Measurements from ENCODE around the gene VWF. TPM values are rescaled to one million over a fixed set of nuclear protein-coding genes. Genes with fewer than 3 reads are reported as not detected.

The VWF gene
- total and polyA plus RNA-seq, 2 of the 13 experiments (the other 11 are each of a cell fraction or from before 2014, with no cell fraction given) = 0.20 to 0.25 TPM

- POLR2A ChIA-PET = no interaction called here
- Histone ChIP-seq H3K27me3 (ENCODE audit: control insufficient read depth in 1 of 2, insufficient read depth in 2 of 2, low read length in 2 of 2) (no peaks in the 10 kb centered on the region), H3K9me3 (ENCODE audit: low read length) (no peaks in the 10 kb centered on the region), H3K79me2 (ENCODE audit: insufficient read depth, low read length) (no peaks in the 10 kb centered on the region), H3K36me3 (replicated peaks in 1 of 2; ENCODE audit: control insufficient read depth in 1 of 2, insufficient read depth in 2 of 2, low read length in 2 of 2) (no peaks in the 10 kb centered on the region), H3K9ac (ENCODE audit: insufficient read depth, low read depth, low read length) (no peak overlapping the region), H3K4me2 (ENCODE audit: low read depth, low read length) (no peak overlapping the region), H4K20me1 (ENCODE audit: insufficient read depth, low read length) (no peaks in the 10 kb centered on the region), H3K27ac (ENCODE audit: extremely low read length, insufficient read depth, low read length) (no peak overlapping the region), H2AFZ (ENCODE audit: low read length) (no peak overlapping the region), H3K4me1 (ENCODE audit: insufficient read depth, low read length) (no peaks in the 10 kb centered on the region), H3K4me3 (replicated peaks in 1 of 3; ENCODE audit: insufficient read depth in 1 of 3, low read depth in 2 of 3, low read length in 3 of 3) (no peak overlapping the region)
- no peak for DNase-seq (ENCODE audit: low spot score)
- ATAC-seq = no peak
- WGBS (ENCODE audit: low lambda C conversion rate) = 65% methylated on average over 8 of the region's 8 CpGs
- in situ Hi-C loops (cut with HindIII; ENCODE audit: extremely low pct_ligation_motif_present, low pct_unique_long_range_greater_than_20kb) = no loop called here
- FAIRE-seq = no peak
- TF ChIP-seq, protein P1, sequence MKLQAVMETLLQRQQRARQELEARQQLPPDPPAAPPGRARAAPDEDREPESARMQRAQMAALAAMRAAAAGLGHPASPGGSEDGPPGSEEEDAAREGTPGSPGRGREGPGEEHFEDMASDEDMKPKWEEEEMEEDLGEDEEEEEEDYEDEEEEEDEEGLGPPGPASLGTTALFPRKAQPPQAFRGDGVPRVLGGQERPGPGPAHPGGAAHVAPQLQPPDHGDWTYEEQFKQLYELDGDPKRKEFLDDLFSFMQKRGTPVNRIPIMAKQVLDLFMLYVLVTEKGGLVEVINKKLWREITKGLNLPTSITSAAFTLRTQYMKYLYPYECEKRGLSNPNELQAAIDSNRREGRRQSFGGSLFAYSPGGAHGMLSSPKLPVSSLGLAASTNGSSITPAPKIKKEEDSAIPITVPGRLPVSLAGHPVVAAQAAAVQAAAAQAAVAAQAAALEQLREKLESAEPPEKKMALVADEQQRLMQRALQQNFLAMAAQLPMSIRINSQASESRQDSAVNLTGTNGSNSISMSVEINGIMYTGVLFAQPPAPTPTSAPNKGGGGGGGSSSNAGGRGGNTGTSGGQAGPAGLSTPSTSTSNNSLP (IDR thresholded peaks at IDR 0.05; ENCODE audit: low read depth, low read length) = no peak
- no peak for TF ChIP-seq KLF11 (CRISPR knock-in tag; IDR thresholded peaks at IDR 0.05)
- TF ChIP-seq, protein P2, sequence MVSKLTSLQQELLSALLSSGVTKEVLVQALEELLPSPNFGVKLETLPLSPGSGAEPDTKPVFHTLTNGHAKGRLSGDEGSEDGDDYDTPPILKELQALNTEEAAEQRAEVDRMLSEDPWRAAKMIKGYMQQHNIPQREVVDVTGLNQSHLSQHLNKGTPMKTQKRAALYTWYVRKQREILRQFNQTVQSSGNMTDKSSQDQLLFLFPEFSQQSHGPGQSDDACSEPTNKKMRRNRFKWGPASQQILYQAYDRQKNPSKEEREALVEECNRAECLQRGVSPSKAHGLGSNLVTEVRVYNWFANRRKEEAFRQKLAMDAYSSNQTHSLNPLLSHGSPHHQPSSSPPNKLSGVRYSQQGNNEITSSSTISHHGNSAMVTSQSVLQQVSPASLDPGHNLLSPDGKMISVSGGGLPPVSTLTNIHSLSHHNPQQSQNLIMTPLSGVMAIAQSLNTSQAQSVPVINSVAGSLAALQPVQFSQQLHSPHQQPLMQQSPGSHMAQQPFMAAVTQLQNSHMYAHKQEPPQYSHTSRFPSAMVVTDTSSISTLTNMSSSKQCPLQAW (CRISPR knock-in tag; IDR thresholded peaks at IDR 0.05) = no peak
- no peak for TF ChIP-seq MEIS1 (CRISPR knock-in tag; IDR thresholded peaks at IDR 0.05; ENCODE audit: borderline replicate concordance)
- TF ChIP-seq BRF2 (CRISPR knock-in tag; IDR thresholded peaks at IDR 0.05) = no peak
- no peak for TF ChIP-seq BCLAF1 (IDR thresholded peaks at IDR 0.05)
- no peak for TF ChIP-seq EHMT2 (IDR thresholded peaks at IDR 0.05; ENCODE audit: borderline replicate concordance, low read depth, low read length)
- TF ChIP-seq TCF7L2 (IDR thresholded peaks at IDR 0.05; ENCODE audit: low read depth, low read length) = no peak
- intact Hi-C loops (cut with micrococcal nuclease; ENCODE audit: unreplicated experiment) = no loop called here
- CTCF ChIA-PET (ENCODE audit: low intra/inter-chr PET ratio, low total read pairs) = no interaction called here
- BruUV-seq (replicated peaks) = no TSS peak
Observed at GRCh38 chr12:6145564-6145963, 21.1 kb upstream of the VWF start.

Measured in HepG2 (cell line).